ENCODE measurements around the gene CACNA1C. TPM values are rescaled to one million over a fixed set of nuclear protein-coding genes. Genes with fewer than 3 reads are reported as not detected.

The CACNA1C gene
- total and polyA plus RNA-seq, 4 donors: 4.3 to 114 (median 46.3) TPM

- Histone ChIP-seq H3K4me1 (ENCODE audit: control insufficient read depth in 1 of 2, insufficient read depth in 2 of 2, low read length in 2 of 2) (no peaks in the 10 kb centered on the region), H3K36me3 (ENCODE audit: control insufficient read depth in 1 of 2, insufficient read depth in 2 of 2, low read length in 1 of 2) (peaks cover 0 to 1% of the 10 kb centered on the region in 2 donors), H3K27ac (ENCODE audit: low read depth in 1 of 2, low read length in 2 of 2) (no peak overlapping the region), H3K27me3 (ENCODE audit: control insufficient read depth in 1 of 2, insufficient read depth in 2 of 2, low read length in 1 of 2) (no peaks in the 10 kb centered on the region), H3K9me3 (ENCODE audit: control insufficient read depth, low read length) (no peaks in the 10 kb centered on the region), H3K4me3 (ENCODE audit: low read length in 2 of 2) (no peak overlapping the region)
- WGBS, 2 donors: 77% methylated on average over 16 of the region's 16 CpGs
- DNase-seq: peak; percentile 9 to 46
- intact Hi-C loops (cut with DNase I): no loop called here
- no peak for ATAC-seq (ENCODE audit: low FRiP score)
Measured at GRCh38 chr12:2649201-2650030, 596.6 kb downstream of the CACNA1C start.

- Histone ChIP-seq H3K36me3 (ENCODE audit: control insufficient read depth in 1 of 2, insufficient read depth in 2 of 2, low read length in 1 of 2) (peaks cover 0 to 6% of the 10 kb centered on the region in 2 donors), H3K27me3 (ENCODE audit: control insufficient read depth in 1 of 2, insufficient read depth in 2 of 2, low read length in 1 of 2) (no peaks in the 10 kb centered on the region), H3K4me1 (ENCODE audit: control insufficient read depth in 1 of 2, insufficient read depth in 2 of 2, low read length in 2 of 2) (no peaks in the 10 kb centered on the region), H3K27ac (ENCODE audit: low read depth in 1 of 2, low read length in 2 of 2) (no peak overlapping the region), H3K4me3 (ENCODE audit: low read length in 2 of 2) (no peak overlapping the region), H3K9me3 (ENCODE audit: control insufficient read depth, low read length) (no peaks in the 10 kb centered on the region)
- 75 to 83% methylated on average over 16 to 17 of the region's 17 CpGs for WGBS, 2 donors
- peak; percentile 35 to 51 for DNase-seq
- intact Hi-C loops (cut with DNase I): no loop called here
- no peak for ATAC-seq (ENCODE audit: low FRiP score)
Measured at GRCh38 chr12:2650261-2651067, 597.7 kb downstream of the CACNA1C start.

- no peaks in the 10 kb centered on the region for H3K27me3 ChIP-seq (ENCODE audit: control insufficient read depth in 1 of 2, insufficient read depth in 2 of 2, low read length in 1 of 2)
- H3K4me1 ChIP-seq (ENCODE audit: control insufficient read depth in 1 of 2, insufficient read depth in 2 of 2, low read length in 2 of 2): no peaks in the 10 kb centered on the region
- intact Hi-C loops (cut with DNase I): no loop called here
- no peak overlapping the region for H3K4me3 ChIP-seq (ENCODE audit: low read length in 2 of 2)
- ATAC-seq (ENCODE audit: low FRiP score) (no peak), DNase-seq (peak; percentile 37 to 69)
- H3K9me3 ChIP-seq (ENCODE audit: control insufficient read depth, low read length): no peaks in the 10 kb centered on the region
- H3K27ac ChIP-seq (ENCODE audit: low read depth in 1 of 2, low read length in 2 of 2): no peak overlapping the region
- WGBS, 2 donors: 83% methylated on average over 32 of the region's 32 CpGs
- peaks cover 0 to 6% of the 10 kb centered on the region in 2 donors for H3K36me3 ChIP-seq (ENCODE audit: control insufficient read depth in 1 of 2, insufficient read depth in 2 of 2, low read length in 1 of 2)
Measured at GRCh38 chr12:2651068-2651965, 598.5 kb downstream of the CACNA1C start.

GRCh38 chr12:2652011-2652400 lies 599.2 kb downstream of the CACNA1C start:
- H3K4me3 ChIP-seq (ENCODE audit: low read length in 2 of 2): no peak overlapping the region
- peaks cover 0 to 6% of the 10 kb centered on the region in 2 donors for H3K36me3 ChIP-seq (ENCODE audit: control insufficient read depth in 1 of 2, insufficient read depth in 2 of 2, low read length in 1 of 2)
- no peak for ATAC-seq (ENCODE audit: low FRiP score)
- no peaks in the 10 kb centered on the region for H3K4me1 ChIP-seq (ENCODE audit: control insufficient read depth in 1 of 2, insufficient read depth in 2 of 2, low read length in 2 of 2)
- DNase-seq: peak in 1 of 2 donors; percentile 43
- 92 to 94% methylated on average over 14 of the region's 14 CpGs for WGBS, 2 donors
- H3K27ac ChIP-seq (ENCODE audit: low read depth in 1 of 2, low read length in 2 of 2): no peak overlapping the region
- intact Hi-C loops (cut with DNase I): no loop called here
- no peaks in the 10 kb centered on the region for H3K9me3 ChIP-seq (ENCODE audit: control insufficient read depth, low read length)
- no peaks in the 10 kb centered on the region for H3K27me3 ChIP-seq (ENCODE audit: control insufficient read depth in 1 of 2, insufficient read depth in 2 of 2, low read length in 1 of 2)

GRCh38 chr12:2652401-2653081 lies 599.8 kb downstream of the CACNA1C start:
- WGBS, 2 donors: 81 to 85% methylated on average over 33 of the region's 33 CpGs

GRCh38 chr12:2653461-2653965 lies 600.7 kb downstream of the CACNA1C start:
- 88 to 93% methylated on average over 22 of the region's 22 CpGs for WGBS, 2 donors
- ATAC-seq (ENCODE audit: low FRiP score) (no peak), DNase-seq (no peak)
- H3K4me1 ChIP-seq (ENCODE audit: control insufficient read depth in 1 of 2, insufficient read depth in 2 of 2, low read length in 2 of 2): no peaks in the 10 kb centered on the region
- H3K4me3 ChIP-seq (ENCODE audit: low read length in 2 of 2): no peak overlapping the region
- intact Hi-C loops (cut with DNase I): no loop called here
- no peaks in the 10 kb centered on the region for H3K9me3 ChIP-seq (ENCODE audit: control insufficient read depth, low read length)
- H3K27ac ChIP-seq (ENCODE audit: low read depth in 1 of 2, low read length in 2 of 2): no peak overlapping the region
- peaks cover 0 to 6% of the 10 kb centered on the region in 2 donors for H3K36me3 ChIP-seq (ENCODE audit: control insufficient read depth in 1 of 2, insufficient read depth in 2 of 2, low read length in 1 of 2)
- no peaks in the 10 kb centered on the region for H3K27me3 ChIP-seq (ENCODE audit: control insufficient read depth in 1 of 2, insufficient read depth in 2 of 2, low read length in 1 of 2)

More at GRCh38 chr12:2652401-2653081, 599.8 kb downstream of the CACNA1C start:
- H3K4me1 ChIP-seq (ENCODE audit: control insufficient read depth in 1 of 2, insufficient read depth in 2 of 2, low read length in 2 of 2): no peaks in the 10 kb centered on the region
- no peaks in the 10 kb centered on the region for H3K9me3 ChIP-seq (ENCODE audit: control insufficient read depth, low read length)
- H3K36me3 ChIP-seq (ENCODE audit: control insufficient read depth in 1 of 2, insufficient read depth in 2 of 2, low read length in 1 of 2): peaks cover 0 to 6% of the 10 kb centered on the region in 2 donors
- peak; percentile 30 for ATAC-seq (ENCODE audit: low FRiP score)
- H3K4me3 ChIP-seq (ENCODE audit: low read length in 2 of 2): no peak overlapping the region
- H3K27ac ChIP-seq (ENCODE audit: low read depth in 1 of 2, low read length in 2 of 2): no peak overlapping the region
- intact Hi-C loops (cut with DNase I): no loop called here
- no peaks in the 10 kb centered on the region for H3K27me3 ChIP-seq (ENCODE audit: control insufficient read depth in 1 of 2, insufficient read depth in 2 of 2, low read length in 1 of 2)
- DNase-seq: no peak

- intact Hi-C loops (cut with DNase I): no loop called here
- H3K27ac ChIP-seq (ENCODE audit: low read depth in 1 of 2, low read length in 2 of 2): no peak overlapping the region
- H3K4me1 ChIP-seq (ENCODE audit: control insufficient read depth in 1 of 2, insufficient read depth in 2 of 2, low read length in 2 of 2): no peaks in the 10 kb centered on the region
- no peak overlapping the region for H3K4me3 ChIP-seq (ENCODE audit: low read length in 2 of 2)
- no peaks in the 10 kb centered on the region for H3K27me3 ChIP-seq (ENCODE audit: control insufficient read depth in 1 of 2, insufficient read depth in 2 of 2, low read length in 1 of 2)
- DNase-seq: peak in 1 of 2 donors; percentile 73
- WGBS, 2 donors: 82 to 85% methylated on average over 8 of the region's 8 CpGs
- H3K36me3 ChIP-seq (ENCODE audit: control insufficient read depth in 1 of 2, insufficient read depth in 2 of 2, low read length in 1 of 2): peaks cover 1 to 10% of the 10 kb centered on the region in 2 donors
- H3K9me3 ChIP-seq (ENCODE audit: control insufficient read depth, low read length): no peaks in the 10 kb centered on the region
- ATAC-seq (ENCODE audit: low FRiP score): no peak
Measured at GRCh38 chr12:2654311-2654710, 601.5 kb downstream of the CACNA1C start.
